GM12878 (cell line): ENCODE data around the gene DNAJC11. TPM values are rescaled to one million over a fixed set of nuclear protein-coding genes. Genes with fewer than 3 reads are reported as not detected.

Source experiments
- ATAC-seq: fragments of 200-7000 bp; cut with Tn5 transposase; 3 replicates; pipeline ENCODE4 v1.9.1; 2020; ENCODE audit warnings: mild to moderate bottlenecking, moderate library complexity
- BruUV-seq: library from RNA; stranded (reverse); fragments of 400-500 nt; replicated peaks from 2 replicates; lab custom pipeline; 2021; lab: Mats Ljungman, UMichigan
- CTCF ChIA-PET: fragments of 300-600 bp; sonication (Branson Sonifier 250); formaldehyde crosslinking; extraction: SDS; loops from one replicate; lab custom pipeline; 2021; ENCODE audit warnings: inconsistent platforms; lab: Yijun Ruan, JAX
- POLR2A ChIA-PET: fragments of 350-600 bp; formaldehyde crosslinking; extraction: SDS; loops from one replicate; lab custom pipeline; 2021; ENCODE audit warnings: inconsistent platforms; lab: Charles Lee
- RAD21 ChIA-PET: fragments of 300-600 bp; sonication (Branson Sonifier 250); formaldehyde crosslinking; loops from one replicate; lab custom pipeline; 2023; ENCODE audit warnings: antibody characterized with exemption; ENCODE audit not compliant: unreplicated experiment; lab: Charles Lee
- SMC1A ChIA-PET: fragments of 300-600 bp; sonication (Branson Sonifier 250); formaldehyde crosslinking; loops from one replicate; lab custom pipeline; 2023; ENCODE audit not compliant: unreplicated experiment, uncharacterized antibody; lab: Charles Lee
- DNase-seq: peaks from one replicate; pipeline ENCODE4 v3.0.0-alpha.2; 2011; ENCODE audit warnings: low read depth, low spot score
- FAIRE-seq: peaks from 3 replicates; lab custom pipeline; 2011; peaks lifted over from hg19 to GRCh38; lab: Jason Lieb, UNC
- H2AFZ ChIP-seq: 2 replicates; pipeline ENCODE4 v1.6.0; 2011; ENCODE audit warnings: low read depth, low read length, control low read depth; ENCODE audit not compliant: control insufficient read depth
- H3K27ac ChIP-seq: 2 replicates; pipeline ENCODE4 v1.5.1; 2011; ENCODE audit warnings: control low read depth; ENCODE audit not compliant: control insufficient read depth, insufficient read depth
- H3K27me3 ChIP-seq, 2 experiments: replicated peaks in 1 of 2; 2 replicates each; pipeline versions ENCODE4 v1.6.0 to v1.6.1; 2011; ENCODE audit warnings: low read length in 1 of 2; ENCODE audit not compliant: control insufficient read depth in 2 of 2, insufficient read depth in 2 of 2
- H3K36me3 ChIP-seq, 2 experiments: 2 replicates each; pipeline ENCODE4 v1.5.1; 2011; ENCODE audit warnings: low read length in 1 of 2; ENCODE audit not compliant: control insufficient read depth in 2 of 2, insufficient read depth in 2 of 2
- H3K4me1 ChIP-seq: 2 replicates; pipeline ENCODE4 v1.6.1; 2011; ENCODE audit warnings: mild to moderate bottlenecking, low read length, moderate library complexity, mixed read lengths; ENCODE audit not compliant: control insufficient read depth, insufficient read depth
- H3K4me2 ChIP-seq: 2 replicates; pipeline ENCODE4 v1.6.0; 2011; ENCODE audit warnings: control low read depth; ENCODE audit not compliant: control insufficient read depth, insufficient read depth
- H3K4me3 ChIP-seq: fragments of 200-600 bp; sonication (generic); 2 replicates; pipeline ENCODE4 v1.5.1; 2016
- H3K79me2 ChIP-seq: 2 replicates; pipeline ENCODE4 v1.6.0; 2011; ENCODE audit warnings: low read length; ENCODE audit not compliant: control insufficient read depth, insufficient read depth
- H3K9ac ChIP-seq: 2 replicates; pipeline ENCODE4 v1.8.0; 2011; ENCODE audit warnings: low read length, control low read depth, mixed read lengths; ENCODE audit not compliant: control insufficient read depth, insufficient read depth
- H3K9me3 ChIP-seq: replicated peaks from 3 replicates; pipeline ENCODE4 v1.5.1; 2011; ENCODE audit warnings: mild to moderate bottlenecking, low read length; ENCODE audit not compliant: control insufficient read depth, insufficient read depth
- H4K20me1 ChIP-seq: 2 replicates; pipeline ENCODE4 v1.6.0; 2011; ENCODE audit not compliant: control insufficient read depth, insufficient read depth
- FOS ChIP-seq: IDR thresholded peaks from 3 replicates; pipeline ENCODE4 v1.6.1; 2011; ENCODE audit warnings: borderline replicate concordance; ENCODE audit not compliant: insufficient read length; ENCODE audit errors: extremely low read depth
- HDAC6 ChIP-seq: fragments of 200-600 bp; sonication (generic); IDR thresholded peaks from one replicate; pipeline ENCODE4 v1.8.0; 2017; ENCODE audit warnings: antibody characterized with exemption; ENCODE audit not compliant: unreplicated experiment
- JUNB ChIP-seq: IDR thresholded peaks from 2 replicates; pipeline ENCODE4 v1.6.1; 2016; ENCODE audit warnings: antibody characterized with exemption, mild to moderate bottlenecking
- MTA2 ChIP-seq: fragments of 450-650 bp; IDR thresholded peaks from 2 replicates; pipeline ENCODE4 v1.6.1; 2016; ENCODE audit warnings: low read depth, mild to moderate bottlenecking, moderate library complexity
- NFYA ChIP-seq: IDR thresholded peaks from 2 replicates; pipeline ENCODE4 v1.6.1; 2011; ENCODE audit warnings: low read depth, mild to moderate bottlenecking, low read length, improper control_type of control experiment, borderline replicate concordance
- NR2C1 ChIP-seq: fragments of 450-650 bp; IDR thresholded peaks from 2 replicates; pipeline ENCODE4 v1.6.1; 2017; ENCODE audit warnings: antibody characterized with exemption, mild to moderate bottlenecking, moderate library complexity
- RFX5 ChIP-seq: IDR thresholded peaks from 2 replicates; pipeline ENCODE4 v1.6.1; 2011; ENCODE audit warnings: low read depth, low read length, improper control_type of control experiment
- WGBS: methylation state at CpG from one replicate; pipeline ENCODE4 v1.1.6; 2016; ENCODE audit warnings: low lambda C conversion rate; ENCODE audit not compliant: insufficient replicate concordance, insufficient coverage; ENCODE audit errors: missing lambda C conversion rate; 5-methylcytosine and 5-hydroxymethylcytosine counted together
- in situ Hi-C: fragments of 300-500 bp; cut with MboI; formaldehyde crosslinking; loops from 9 replicates; pipeline ENCODE4 v1.14.3; 2018; ENCODE audit warnings: mixed read lengths
- intact Hi-C: fragments of 100-400 bp; cut with micrococcal nuclease; formaldehyde crosslinking; loops from one replicate; pipeline ENCODE4 v1.14.2; 2022; ENCODE audit not compliant: unreplicated experiment
- polyA plus RNA-seq, 11 experiments: library from polyadenylated mRNA; depleted of rRNA in 4 of 11; unstranded in 6 of 11; stranded (reverse) in 5 of 11; fragments of >200 nt; fragmentation: Nextera tagmentation in 4 of 11; fragmentation: Illumina TruSeq in 1 of 11; extraction: Ambion mirVana in 4 of 11; extraction: Trizol in 1 of 11; gene quantifications; 1 replicate in 1 of 11; 2 replicates in 10 of 11; pipeline versions ENCODE4 v1.2.1 to v1.2.3, GENCODE V29; 2011 to 2016; ENCODE audit warnings: inconsistent platforms in 2 of 11, missing spikeins in 2 of 11, low read depth in 1 of 11
- total RNA-seq, 4 experiments: library from RNA; depleted of rRNA in 3 of 4; stranded (reverse); fragments of >200 nt in 3 of 4; fragmentation: Illumina TruSeq in 1 of 4; extraction: Trizol in 1 of 4; gene quantifications; 2 replicates each; pipeline versions ENCODE4 v1.2.1 to v1.2.3, GENCODE V29; 2013 to 2021
- TF ChIP-seq, protein P1 (sequence below): fragments of 450-650 bp; IDR thresholded peaks from 2 replicates; pipeline ENCODE4 v1.6.1; 2018; ENCODE audit warnings: borderline replicate concordance, mild to moderate bottlenecking; ENCODE audit not compliant: partially characterized antibody

Gene DNAJC11
- total and polyA plus RNA-seq, 10 of the 15 experiments (the other 5 are each of a cell fraction or from before 2014, with no cell fraction given), result 5.0 to 58.8 (median 39.5) TPM

- TF ChIP-seq, protein P1, sequence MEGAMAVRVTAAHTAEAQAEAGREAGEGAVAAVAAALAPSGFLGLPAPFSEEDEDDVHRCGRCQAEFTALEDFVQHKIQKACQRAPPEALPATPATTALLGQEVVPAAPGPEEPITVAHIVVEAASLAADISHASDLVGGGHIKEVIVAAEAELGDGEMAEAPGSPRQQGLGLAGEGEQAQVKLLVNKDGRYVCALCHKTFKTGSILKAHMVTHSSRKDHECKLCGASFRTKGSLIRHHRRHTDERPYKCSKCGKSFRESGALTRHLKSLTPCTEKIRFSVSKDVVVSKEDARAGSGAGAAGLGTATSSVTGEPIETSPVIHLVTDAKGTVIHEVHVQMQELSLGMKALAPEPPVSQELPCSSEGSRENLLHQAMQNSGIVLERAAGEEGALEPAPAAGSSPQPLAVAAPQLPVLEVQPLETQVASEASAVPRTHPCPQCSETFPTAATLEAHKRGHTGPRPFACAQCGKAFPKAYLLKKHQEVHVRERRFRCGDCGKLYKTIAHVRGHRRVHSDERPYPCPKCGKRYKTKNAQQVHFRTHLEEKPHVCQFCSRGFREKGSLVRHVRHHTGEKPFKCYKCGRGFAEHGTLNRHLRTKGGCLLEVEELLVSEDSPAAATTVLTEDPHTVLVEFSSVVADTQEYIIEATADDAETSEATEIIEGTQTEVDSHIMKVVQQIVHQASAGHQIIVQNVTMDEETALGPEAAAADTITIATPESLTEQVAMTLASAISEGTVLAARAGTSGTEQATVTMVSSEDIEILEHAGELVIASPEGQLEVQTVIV, result no peak
- TF ChIP-seq FOS (no peak), NR2C1 (no peak), MTA2 (no peak)
Measured at GRCh38 chr1:6658359-6659060, 43.1 kb downstream of the DNAJC11 start (continued).

DNA sequence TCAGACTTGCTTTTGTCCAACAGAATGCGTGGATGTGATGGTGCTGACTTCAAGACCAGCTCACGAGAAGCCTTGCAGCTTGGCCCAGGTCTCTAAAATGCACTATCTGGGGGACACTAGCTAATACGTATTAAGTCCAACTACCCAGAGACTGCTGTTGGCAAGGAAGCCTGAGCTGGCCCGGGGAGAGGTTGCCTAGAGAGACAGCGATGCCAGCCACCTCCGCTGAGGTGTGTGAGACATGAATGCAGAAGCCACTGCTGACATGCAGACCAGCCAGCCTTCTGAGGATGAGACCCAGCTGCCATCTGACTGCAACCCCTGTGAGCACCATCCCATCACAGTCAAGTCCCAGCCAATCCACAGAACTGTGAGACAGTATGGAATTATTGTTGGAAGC, 44.5 kb downstream of the DNAJC11 start:
- no peak overlapping the region for H3K4me3 ChIP-seq
- H3K9me3 ChIP-seq, result no peaks in the 10 kb centered on the region
- ChIA-PET CTCF (no interaction called here), RAD21 (no interaction called here), POLR2A (interaction anchor here (0.6 kb wide), 2 partner anchors 16 to 225 kb away, joined by 4 to 5 read pairs; no protein-coding TSS in a partner anchor), SMC1A (interaction anchor here (0.6 kb wide), 1 partner anchor 1313 kb away, joined by 3 read pairs; no protein-coding TSS in a partner anchor)
- ATAC-seq (no peak), FAIRE-seq (no peak), DNase-seq (no peak)
- H3K79me2 ChIP-seq, result no peaks in the 10 kb centered on the region
- in situ Hi-C loops, result no loop called here
- H4K20me1 ChIP-seq, result no peaks in the 10 kb centered on the region
- H2AFZ ChIP-seq, result no peak overlapping the region
- whole genome bisulfite sequencing, result 99% methylated on average over 6 of the region's 6 CpGs
- H3K36me3 ChIP-seq, result peaks cover 8 to 19% of the 10 kb centered on the region in 2 experiments
- TF ChIP-seq RFX5, result no peak
- no peak for TF ChIP-seq NFYA
- no peak for TF ChIP-seq HDAC6
- no peak for TF ChIP-seq JUNB
- H3K9ac ChIP-seq, result no peak overlapping the region
- H3K27me3 ChIP-seq, result no peaks in the 10 kb centered on the region
- intact Hi-C loops, result no loop called here
- H3K4me1 ChIP-seq, result no peaks in the 10 kb centered on the region
- no peak overlapping the region for H3K4me2 ChIP-seq
- H3K27ac ChIP-seq, result no peak overlapping the region
- no TSS peak for BruUV-seq
